Small intestine (tissue), 7 donors: ENCODE results near the gene TTLL1. TPM values are rescaled to one million over a fixed set of nuclear protein-coding genes. Genes with fewer than 3 reads are reported as not detected.
A peak's percentile ranks its signal among the peaks of the same experiment; 100 is the strongest.
"Not testable (repeated sequence)": the region's sequence is repeated elsewhere in the genome, so short reads cannot be mapped to it uniquely, and the experiment has no call there.

Experiments
- DNase-seq, 2 donors: peaks; one replicate each; pipeline versions ENCODE4 v3.0.0 to v3.0.0-alpha.2; 2013
- FAIRE-seq: peaks from 2 replicates; lab custom pipeline; 2012; peaks lifted over from hg19 to GRCh38; lab: Jason Lieb, UNC
- H3K27ac ChIP-seq, 3 donors: one replicate each; pipeline ENCODE4 v1.5.1; 2013; ENCODE audit warnings: low read length in 2 of 3, mild to moderate bottlenecking in 2 of 3, control low read depth in 1 of 3, inconsistent platforms in 1 of 3, low read depth in 1 of 3, moderate library complexity in 1 of 3
- H3K27me3 ChIP-seq, 3 donors: one replicate each; pipeline ENCODE4 v1.6.1; 2013; ENCODE audit warnings: low read length in 3 of 3, inconsistent platforms in 1 of 3; ENCODE audit not compliant: control insufficient read depth in 3 of 3, insufficient read depth in 3 of 3
- H3K36me3 ChIP-seq, 3 donors: one replicate each; pipeline ENCODE4 v1.6.1; 2013; ENCODE audit warnings: low read length in 3 of 3, inconsistent platforms in 1 of 3, low read depth in 1 of 3, mild to moderate bottlenecking in 1 of 3, moderate library complexity in 1 of 3; ENCODE audit not compliant: control insufficient read depth in 3 of 3, insufficient read depth in 2 of 3
- H3K4me1 ChIP-seq, 3 donors: one replicate each; pipeline ENCODE4 v1.6.1; 2013; ENCODE audit warnings: low read length in 2 of 3, inconsistent platforms in 1 of 3, low read depth in 1 of 3, mild to moderate bottlenecking in 1 of 3, moderate library complexity in 1 of 3; ENCODE audit not compliant: control insufficient read depth in 3 of 3, insufficient read depth in 2 of 3
- H3K4me3 ChIP-seq, 3 donors: one replicate each; pipeline ENCODE4 v1.5.1; 2013; ENCODE audit warnings: low read length in 3 of 3, control low read depth in 1 of 3, inconsistent platforms in 1 of 3, low read depth in 1 of 3, mild to moderate bottlenecking in 1 of 3, moderate library complexity in 1 of 3
- H3K9me3 ChIP-seq, 2 donors: one replicate each; pipeline ENCODE4 v1.6.1; 2013; ENCODE audit warnings: low read depth in 1 of 2, low read length in 1 of 2; ENCODE audit not compliant: control insufficient read depth in 2 of 2, insufficient read depth in 1 of 2
- WGBS, 3 donors: extraction: QIAGEN DNeasy Blood & Tissue Kit; methylation state at CpG; one replicate each; pipeline ENCODE4 v1.1.7; 2013; 5-methylcytosine and 5-hydroxymethylcytosine counted together
- polyA plus RNA-seq, 4 donors: library from polyadenylated mRNA; stranded (reverse) in 3 of 4; unstranded in 1 of 4; fragments of 200-250 nt in 3 of 4; fragments of 120-200 nt in 1 of 4; gene quantifications; one replicate each; pipeline versions ENCODE4 v1.2.1 to v1.2.3, GENCODE V29; 2013
- donor health status: healthy with polysubstance abuse.
- donor health status: control.
- donor health status: control.
- donor health status: Bipolar disorder and iron deficiency.
- donor health status: healthy.

Gene TTLL1
- polyA plus RNA-seq, 4 donors, result 1.1 to 4.2 (median 2.4) TPM

- peaks cover 3 to 20% (median 8%) of the 10 kb centered on the region in 3 donors for H3K4me1 ChIP-seq
- no peak for FAIRE-seq
- no peak for DNase-seq
- no peaks in the 10 kb centered on the region for H3K36me3 ChIP-seq
- H3K4me3 ChIP-seq, result no peak overlapping the region
- no peaks in the 10 kb centered on the region for H3K27me3 ChIP-seq
- no peaks in the 10 kb centered on the region for H3K9me3 ChIP-seq
- WGBS, 3 donors, result 59 to 72% (median 70%) methylated on average over 10 of the region's 10 CpGs
- no peak overlapping the region for H3K27ac ChIP-seq
These were observed 71.4 kb downstream of the TTLL1 start for GRCh38 chr22:43017525-43018460.

GRCh38 chr22:43016150-43016549 lies 73.0 kb downstream of the TTLL1 start:
- 78 to 91% (median 89%) methylated on average over 5 of the region's 5 CpGs for WGBS, 3 donors
- not testable (repeated sequence) for H3K4me3 ChIP-seq, DNase-seq, H3K36me3 ChIP-seq, H3K9me3 ChIP-seq, FAIRE-seq, H3K27ac ChIP-seq, H3K27me3 ChIP-seq
- peaks cover 3 to 20% (median 8%) of the 10 kb centered on the region in 3 donors for H3K4me1 ChIP-seq

DNA sequence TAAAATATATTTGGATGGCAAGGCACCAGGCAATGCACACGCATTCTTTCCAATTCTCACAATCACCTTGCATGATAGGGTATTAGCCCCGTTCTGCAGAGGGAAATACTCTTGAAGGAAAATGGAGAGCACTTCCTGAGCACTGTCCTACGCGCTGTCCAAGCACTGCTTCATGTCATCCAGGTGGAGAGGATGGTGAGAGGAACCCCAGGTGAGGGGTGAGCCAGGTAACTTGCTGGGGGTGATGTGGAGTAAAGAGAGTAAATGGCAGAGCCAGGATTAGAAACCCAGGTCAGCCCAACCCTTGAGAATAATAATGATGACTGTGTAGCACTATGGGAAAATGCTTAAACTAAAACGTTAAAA lies 73.5 kb downstream of the TTLL1 start:
- Histone ChIP-seq H3K27me3 (no peaks in the 10 kb centered on the region), H3K36me3 (no peaks in the 10 kb centered on the region), H3K9me3 (no peaks in the 10 kb centered on the region), H3K4me1 (peaks cover 7 to 20% (median 8%) of the 10 kb centered on the region in 3 donors), H3K27ac (no peak overlapping the region), H3K4me3 (peak overlapping the region in 2 of 3 donors; percentile 56 to 98)
- WGBS, 3 donors, result 2 to 19% (median 2%) methylated on average over 5 of the region's 5 CpGs
- no peak for FAIRE-seq
- DNase-seq, result no peak

DNA sequence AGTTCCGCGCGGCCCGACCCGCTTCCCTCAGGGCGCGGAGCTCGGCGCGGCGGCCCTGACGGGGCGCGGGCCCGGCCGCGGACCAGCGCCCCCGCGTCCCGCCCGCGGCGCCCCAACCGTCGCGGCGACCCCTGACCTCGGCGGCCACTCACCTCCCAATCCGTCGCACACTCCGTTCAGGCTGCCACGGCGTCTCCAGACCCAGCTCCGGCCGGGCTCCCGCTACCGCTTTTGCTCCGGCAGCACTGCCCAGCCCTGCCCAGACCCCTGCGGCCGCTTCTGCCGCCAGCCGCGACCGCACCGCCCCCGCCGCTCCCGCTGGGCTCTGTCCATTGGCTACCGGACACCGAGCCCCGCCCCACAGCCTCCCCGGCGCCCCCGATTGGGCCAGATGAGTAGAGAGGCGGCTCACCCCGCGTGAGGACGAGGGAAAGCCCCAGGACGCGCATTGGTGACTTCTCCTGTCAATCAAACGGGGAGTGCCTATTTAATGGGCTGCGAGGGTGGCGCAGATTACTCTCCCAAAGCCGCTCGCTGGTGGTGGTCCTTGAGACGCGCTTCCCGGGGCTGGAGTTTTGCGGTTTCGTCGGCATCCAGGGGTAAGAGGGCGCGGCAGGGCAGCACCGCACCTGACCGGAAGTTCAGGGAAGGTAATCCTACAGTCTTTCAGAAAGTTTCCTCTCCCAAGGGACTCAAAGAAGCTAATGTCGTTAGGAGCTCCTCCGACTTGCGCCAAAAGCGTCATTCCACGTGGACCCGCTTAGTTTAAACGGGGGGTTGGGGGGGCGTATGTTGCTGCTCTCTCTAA lies 74.1 kb downstream of the TTLL1 start, which contains the start of gene PACSIN2:
Gene PACSIN2 (minus strand): TSS at position 281 of the 808 bp plus-strand sequence. CDS start 103,069 bp downstream, outside the sequence.
- peak within 1 kb of the TSS; percentile 83 to 98 (median 94) for H3K4me3 ChIP-seq
- no peaks in the 10 kb centered on the region for H3K36me3 ChIP-seq
- 0% methylated on average over 47 to 85 of the region's 85 CpGs for WGBS, 3 donors
- no peaks in the 10 kb centered on the region for H3K27me3 ChIP-seq
- H3K4me1 ChIP-seq, result peaks cover 7 to 20% (median 8%) of the 10 kb centered on the region in 3 donors
- peak within 1 kb of the TSS; percentile 60 to 82 (median 73) for H3K27ac ChIP-seq
- FAIRE-seq (no peak), DNase-seq (peak; percentile 99)
- H3K9me3 ChIP-seq, result no peaks in the 10 kb centered on the region

DNA sequence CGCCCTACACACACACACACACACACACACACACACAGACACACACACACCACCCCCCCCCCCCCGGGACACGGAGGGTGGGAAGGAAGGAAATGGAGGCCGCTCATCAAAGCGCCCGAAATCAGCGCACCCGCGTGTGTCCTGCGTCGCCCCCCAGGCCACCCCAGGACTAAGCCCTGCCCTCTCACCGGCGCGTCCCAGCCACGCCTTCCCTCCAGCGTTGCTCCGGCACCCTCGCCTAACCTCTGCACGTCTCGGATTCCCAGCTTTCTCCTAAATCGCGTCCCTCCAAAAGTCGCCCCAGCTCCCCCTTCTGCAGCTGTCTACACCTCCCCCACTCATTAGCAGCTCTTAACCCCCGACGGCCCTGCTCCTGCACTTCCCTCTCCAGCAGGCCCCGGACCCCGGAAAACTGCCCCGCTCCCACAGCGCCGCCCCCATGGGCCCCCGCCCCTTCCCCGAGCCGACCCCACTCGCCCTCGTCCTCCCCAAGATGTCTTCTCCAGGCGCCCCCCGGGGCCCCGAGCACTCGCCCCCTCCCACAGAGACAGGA lies 74.8 kb downstream of the TTLL1 start:
- H3K36me3 ChIP-seq, result no peaks in the 10 kb centered on the region
- no peaks in the 10 kb centered on the region for H3K9me3 ChIP-seq
- H3K4me3 ChIP-seq, result peak overlapping the region; percentile 83 to 98 (median 94)
- 0 to 1% (median 0%) methylated on average over 19 to 38 of the region's 39 CpGs for WGBS, 3 donors
- H3K4me1 ChIP-seq, result peaks cover 7 to 20% (median 8%) of the 10 kb centered on the region in 3 donors
- H3K27me3 ChIP-seq, result no peaks in the 10 kb centered on the region
- DNase-seq, result peak; percentile 44 to 76
- FAIRE-seq, result no peak
- H3K27ac ChIP-seq, result peak overlapping the region in 2 of 3 donors; percentile 60 to 82

GRCh38 chr22:43013355-43014315 lies 75.6 kb downstream of the TTLL1 start:
- Histone ChIP-seq H3K36me3 (no peaks in the 10 kb centered on the region), H3K9me3 (no peaks in the 10 kb centered on the region), H3K27me3 (no peaks in the 10 kb centered on the region), H3K4me1 (peaks cover 7 to 24% (median 8%) of the 10 kb centered on the region in 3 donors), H3K4me3 (peak overlapping the region; percentile 83 to 98 (median 94)), H3K27ac (peak overlapping the region in 2 of 3 donors; percentile 22)
- 11 to 14% (median 12%) methylated on average over 15 to 16 of the region's 16 CpGs for WGBS, 3 donors
- DNase-seq, result peak; percentile 55 to 61
- no peak for FAIRE-seq

GRCh38 chr22:43012390-43012789 lies 76.8 kb downstream of the TTLL1 start:
- 83 to 93% (median 89%) methylated on average over 6 of the region's 6 CpGs for WGBS, 3 donors
- H3K36me3 ChIP-seq, result no peaks in the 10 kb centered on the region

More at GRCh38 chr22:43012390-43012789, 76.8 kb downstream of the TTLL1 start:
- FAIRE-seq, result no peak
- H3K27ac ChIP-seq, result no peak overlapping the region
- no peaks in the 10 kb centered on the region for H3K9me3 ChIP-seq
- DNase-seq, result no peak
- H3K4me1 ChIP-seq, result peaks cover 9 to 30% (median 11%) of the 10 kb centered on the region in 3 donors
- H3K27me3 ChIP-seq, result no peaks in the 10 kb centered on the region
- no peak overlapping the region for H3K4me3 ChIP-seq
